Measurements from ENCODE around the gene C19orf33.
"Not testable (repeated sequence)": the region's sequence is repeated elsewhere in the genome, so short reads cannot be mapped to it uniquely, and the experiment has no call there.

The C19orf33 gene

GRCh38 chr19:38303517-38304351, at the start of gene C19orf33:
C19orf33 (plus strand) TSS chr19:38304251; CDS start chr19:38304262, 11 bp downstream.
- DNase-seq (ENCODE audit: low read depth), result no peak
- no peak within 1 kb of the TSS for H3K4me3 ChIP-seq (ENCODE audit: control insufficient read depth, low read depth, low read length)
- TF ChIP-seq CTCF (IDR thresholded peaks at IDR 0.05; ENCODE audit: control insufficient read depth, insufficient read depth, low read depth, low read length, missing control alignments), result no peak

GRCh38 chr19:38255383-38256014, 48.6 kb upstream of the C19orf33 start:
- no peak for DNase-seq (ENCODE audit: low read depth)
- H3K4me3 ChIP-seq (ENCODE audit: control insufficient read depth, low read depth, low read length), result no peak overlapping the region

DNA sequence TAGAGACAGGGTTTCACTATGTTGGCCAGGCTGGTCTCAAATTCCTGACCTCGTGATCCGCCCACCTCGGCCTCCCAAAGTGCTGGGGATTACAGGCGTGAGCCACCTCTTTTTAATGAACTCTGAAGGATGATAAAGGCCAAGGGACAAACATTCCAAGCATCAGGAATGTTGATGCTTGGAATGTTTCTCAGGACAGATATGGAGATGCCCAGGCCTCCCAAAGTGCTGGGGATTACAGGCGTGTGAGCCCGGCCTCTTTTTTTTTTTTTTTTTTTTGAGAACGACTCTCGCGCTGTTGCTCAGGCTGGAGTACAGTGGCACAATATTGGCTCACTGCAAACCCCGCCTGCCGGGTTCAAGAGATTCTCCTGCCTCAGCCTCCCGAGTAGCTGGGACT, 42.1 kb upstream of the C19orf33 start:
- not testable (repeated sequence) for H3K4me3 ChIP-seq (ENCODE audit: control insufficient read depth, low read depth, low read length); DNase-seq (ENCODE audit: low read depth)

More at GRCh38 chr19:38255383-38256014, 48.6 kb upstream of the C19orf33 start:
- TF ChIP-seq CTCF (IDR thresholded peaks at IDR 0.05; ENCODE audit: control insufficient read depth, insufficient read depth, low read depth, low read length, missing control alignments), result no peak

DNA sequence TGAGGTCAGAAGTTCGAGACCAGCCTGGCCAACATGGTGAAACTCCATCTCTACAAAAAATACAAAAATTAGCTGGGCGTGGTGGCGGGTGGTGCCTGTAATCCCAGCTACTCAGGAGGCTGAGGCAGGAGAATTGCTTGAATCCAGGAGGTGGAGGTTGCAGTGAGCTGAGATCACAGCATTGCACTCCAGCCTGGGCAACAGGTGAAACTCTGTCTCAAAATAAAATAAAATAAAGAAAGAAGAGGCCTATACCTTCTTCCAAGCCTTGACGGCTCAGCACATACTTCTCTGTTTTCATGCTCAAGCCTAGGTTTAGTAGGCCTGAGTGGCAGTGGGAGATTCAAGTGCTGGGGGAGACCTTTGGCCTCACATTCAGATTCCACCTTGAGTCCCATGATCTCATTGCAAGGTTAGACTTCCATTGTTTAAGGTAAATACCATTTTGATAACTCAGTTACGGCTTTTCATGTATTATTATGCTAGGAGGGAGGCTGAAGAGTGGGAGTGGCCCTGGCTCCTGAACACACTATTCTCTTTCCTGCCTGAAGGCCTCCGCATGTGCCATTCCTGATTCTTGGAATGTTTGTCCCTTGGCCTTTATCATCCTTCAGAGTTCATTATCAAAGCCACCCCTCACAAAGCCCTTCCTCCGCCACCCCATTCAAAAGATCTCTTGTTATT, 41.3 kb upstream of the C19orf33 start:
- DNase-seq (ENCODE audit: low read depth), result no peak
- H3K4me3 ChIP-seq (ENCODE audit: control insufficient read depth, low read depth, low read length), result no peak overlapping the region
- no peak for TF ChIP-seq CTCF (IDR thresholded peaks at IDR 0.05; ENCODE audit: control insufficient read depth, insufficient read depth, low read depth, low read length, missing control alignments)

DNA sequence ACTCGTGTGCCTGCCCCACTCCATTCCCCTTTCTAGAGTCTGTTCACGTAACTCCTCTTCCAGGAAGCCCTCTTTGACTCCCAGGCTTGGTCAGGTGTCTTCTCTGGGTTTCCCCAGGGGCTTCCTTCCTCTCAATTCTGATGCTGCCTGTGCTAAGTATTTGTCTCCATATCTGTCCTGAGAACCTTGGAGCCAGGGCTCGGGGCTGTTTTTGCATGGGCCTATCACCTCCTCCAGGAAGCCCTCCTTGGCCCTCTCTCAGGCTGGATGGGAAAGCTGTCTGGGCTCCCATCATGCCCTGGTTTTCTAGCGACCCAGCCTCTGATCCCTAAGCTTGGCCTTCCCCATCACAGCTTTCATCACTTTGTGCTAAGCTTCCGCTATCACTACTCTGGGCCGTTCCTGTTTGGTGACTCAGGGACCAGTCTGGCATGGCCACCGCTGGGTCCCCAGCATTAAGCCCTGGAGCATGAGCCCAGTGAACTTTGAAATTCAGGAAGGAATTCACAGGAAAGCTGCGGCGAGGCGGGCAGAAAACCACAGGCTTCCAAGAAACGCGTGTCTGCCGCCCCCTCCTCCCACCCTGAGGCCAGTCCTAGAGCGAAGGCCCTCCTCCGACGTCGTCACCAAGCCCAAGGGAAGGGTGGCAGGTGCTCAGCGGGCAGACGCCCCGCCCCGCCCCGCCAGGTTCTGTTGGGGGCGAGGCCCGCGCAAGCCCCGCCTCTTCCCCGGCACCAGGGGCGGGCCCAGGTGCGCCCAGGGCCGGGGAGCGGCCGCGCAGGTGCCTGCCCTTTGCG, 40.2 kb upstream of the C19orf33 start:
- peak overlapping the region; percentile 15 for H3K4me3 ChIP-seq (ENCODE audit: control insufficient read depth, low read depth, low read length)
- no peak for DNase-seq (ENCODE audit: low read depth)
- no peak for TF ChIP-seq CTCF (IDR thresholded peaks at IDR 0.05; ENCODE audit: control insufficient read depth, insufficient read depth, low read depth, low read length, missing control alignments)

- no peak for TF ChIP-seq CTCF (IDR thresholded peaks at IDR 0.05; ENCODE audit: control insufficient read depth, insufficient read depth, low read depth, low read length, missing control alignments)
- H3K4me3 ChIP-seq (ENCODE audit: control insufficient read depth, low read depth, low read length), result peak within 1 kb of the TSS; percentile 41
- DNase-seq (ENCODE audit: low read depth), result no peak
Measured at GRCh38 chr19:38264486-38265212, 39.4 kb upstream of the C19orf33 start, which contains the start of gene SPINT2. SPINT2 (plus strand) TSS chr19:38264573; CDS start chr19:38264893, 320 bp downstream.

Data from AG09309 (cell line).